ENCODE measurements around the gene FETUB.
"Not testable (repeated sequence)": the region's sequence is repeated elsewhere in the genome, so short reads cannot be mapped to it uniquely, and the experiment has no call there.

The FETUB gene

DNA sequence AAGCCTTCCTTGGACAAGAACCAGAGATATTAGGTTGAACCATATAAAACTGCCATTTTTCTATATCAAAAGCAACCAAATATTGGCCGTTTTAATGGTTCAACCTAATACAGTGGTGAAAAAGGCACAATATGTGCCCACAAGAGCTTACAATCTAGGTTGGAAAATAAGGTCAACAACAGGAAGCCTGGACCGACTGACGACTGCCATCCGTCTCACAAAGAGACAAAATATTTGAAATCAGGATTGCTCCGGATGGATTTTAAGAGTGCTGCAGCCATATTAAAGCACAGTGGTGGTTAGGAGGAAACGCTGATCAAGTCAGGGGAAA is 26.0 kb upstream of the FETUB start:
- DNase-seq = no peak

DNA sequence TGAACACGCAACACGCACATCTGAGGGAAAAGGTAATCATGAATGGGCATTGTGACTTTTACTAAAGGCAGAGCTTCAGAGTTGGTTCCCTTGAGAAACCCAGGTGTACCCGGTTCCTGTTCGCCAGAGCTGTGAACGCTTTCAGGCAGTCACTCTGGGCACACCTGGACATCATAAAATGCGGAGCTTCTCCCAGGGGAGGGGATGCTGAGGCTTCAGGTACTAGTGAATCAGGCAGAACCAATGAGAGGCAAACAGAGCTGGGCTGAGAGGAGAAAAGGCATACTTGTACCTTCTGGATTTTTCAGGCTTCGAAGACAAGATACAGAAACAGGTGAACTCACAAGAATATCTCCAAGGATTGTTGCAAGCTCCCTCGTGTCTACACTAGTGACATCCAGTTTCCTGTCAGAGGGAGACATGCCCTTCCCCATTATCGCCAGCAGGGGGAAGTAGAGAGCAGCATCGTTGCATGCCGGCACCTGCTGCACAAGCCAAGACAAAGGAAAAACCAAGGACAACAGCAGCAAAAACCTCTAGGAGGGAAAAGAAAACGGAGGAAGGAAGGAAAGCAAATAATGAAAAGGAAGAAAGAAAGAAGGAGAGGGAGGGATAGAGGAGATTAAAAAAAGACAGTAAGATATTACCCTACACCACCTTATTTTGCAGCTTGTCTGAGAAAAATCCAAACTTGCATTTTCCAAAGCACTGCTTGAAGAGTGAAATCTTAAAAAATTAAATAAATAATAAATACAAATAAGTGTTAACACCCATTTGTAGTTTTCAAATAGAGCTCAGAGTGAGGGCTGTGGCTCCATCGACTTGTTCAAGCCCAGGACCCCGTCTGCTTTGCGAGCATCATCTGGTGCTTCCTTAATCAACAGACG is 25.4 kb upstream of the FETUB start:
- peak; percentile 79 to 80 for DNase-seq

DNA sequence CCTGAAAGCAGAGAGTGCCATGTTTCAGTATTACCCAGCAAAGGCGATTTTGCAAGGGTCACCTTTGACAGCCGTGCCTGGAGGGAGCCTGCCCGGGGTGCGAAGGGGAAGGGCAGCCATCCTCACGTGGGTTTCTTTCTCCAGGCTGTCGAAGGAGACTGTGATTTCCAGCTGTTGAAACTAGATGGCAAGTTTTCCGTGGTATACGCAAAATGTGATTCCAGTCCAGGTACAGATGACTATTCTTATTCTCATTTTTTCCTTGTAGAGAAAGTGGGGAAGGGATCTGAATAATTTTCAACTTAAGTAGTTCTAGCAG is 23.9 kb upstream of the FETUB start:
- no peak for DNase-seq

DNA sequence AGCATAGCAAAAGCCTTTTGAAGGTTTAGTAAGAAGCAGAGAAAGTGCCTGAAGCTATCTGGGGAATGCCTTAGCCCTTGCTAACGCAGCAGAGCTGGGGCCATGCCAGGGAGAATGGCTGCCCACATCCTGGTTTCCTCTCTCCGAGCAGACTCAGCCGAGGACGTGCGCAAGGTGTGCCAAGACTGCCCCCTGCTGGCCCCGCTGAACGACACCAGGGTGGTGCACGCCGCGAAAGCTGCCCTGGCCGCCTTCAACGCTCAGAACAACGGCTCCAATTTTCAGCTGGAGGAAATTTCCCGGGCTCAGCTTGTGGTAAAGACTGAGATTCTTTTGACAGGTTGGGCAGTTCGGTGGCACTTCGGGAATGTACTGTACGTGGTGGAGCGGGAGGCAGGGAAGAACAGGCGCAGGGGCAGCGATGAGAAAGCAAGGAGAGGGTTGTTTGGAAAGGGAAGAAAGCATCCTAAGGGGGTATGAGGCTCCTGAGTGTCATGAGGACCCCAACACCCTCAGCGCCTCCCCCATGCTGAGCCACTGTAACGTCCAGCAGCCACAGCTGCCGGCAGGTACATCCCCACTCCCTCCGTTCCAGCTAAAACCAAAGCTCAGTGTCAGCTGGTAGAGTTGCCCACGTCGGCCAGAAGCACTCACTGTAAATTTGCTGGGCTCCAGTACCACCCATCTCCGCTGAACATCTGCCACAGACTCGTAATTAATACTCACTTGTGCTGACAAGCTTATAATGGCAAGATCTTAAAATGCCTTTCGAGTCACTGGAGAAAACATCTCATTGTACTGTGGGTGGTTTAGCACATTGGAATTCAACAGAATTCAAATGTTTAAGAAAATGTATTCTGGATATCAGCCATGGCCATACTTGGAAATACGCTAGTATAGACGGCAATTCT is 22.9 kb upstream of the FETUB start:
- peak; percentile 88 to 89 for DNase-seq

DNA sequence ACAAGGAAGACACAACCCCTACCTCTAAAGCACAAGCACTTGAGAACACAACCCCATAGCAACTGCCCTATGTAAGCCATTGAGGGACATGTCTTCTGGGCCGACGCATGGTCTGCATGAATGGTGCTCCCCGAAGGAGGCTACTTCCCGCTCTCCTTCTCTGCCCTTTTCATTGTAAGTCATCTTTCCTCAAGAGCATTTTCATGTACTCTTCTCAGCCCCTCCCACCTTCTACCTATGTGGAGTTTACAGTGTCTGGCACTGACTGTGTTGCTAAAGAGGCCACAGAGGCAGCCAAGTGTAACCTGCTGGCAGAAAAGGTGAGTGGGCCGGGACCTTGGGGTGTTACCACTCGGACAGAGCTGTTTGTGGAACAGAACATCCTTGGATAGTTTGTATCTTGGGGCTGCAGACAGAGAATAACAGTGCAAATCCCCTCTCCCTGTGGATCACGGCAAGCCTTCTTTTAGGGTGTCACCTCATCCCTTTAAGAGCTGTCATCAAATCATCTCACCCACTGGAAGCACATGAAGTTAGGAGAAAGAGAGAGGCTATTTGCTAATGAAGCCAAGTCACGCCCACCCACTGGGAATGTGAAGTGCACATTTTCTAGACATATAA is 21.8 kb upstream of the FETUB start:
- DNase-seq = no peak

DNA sequence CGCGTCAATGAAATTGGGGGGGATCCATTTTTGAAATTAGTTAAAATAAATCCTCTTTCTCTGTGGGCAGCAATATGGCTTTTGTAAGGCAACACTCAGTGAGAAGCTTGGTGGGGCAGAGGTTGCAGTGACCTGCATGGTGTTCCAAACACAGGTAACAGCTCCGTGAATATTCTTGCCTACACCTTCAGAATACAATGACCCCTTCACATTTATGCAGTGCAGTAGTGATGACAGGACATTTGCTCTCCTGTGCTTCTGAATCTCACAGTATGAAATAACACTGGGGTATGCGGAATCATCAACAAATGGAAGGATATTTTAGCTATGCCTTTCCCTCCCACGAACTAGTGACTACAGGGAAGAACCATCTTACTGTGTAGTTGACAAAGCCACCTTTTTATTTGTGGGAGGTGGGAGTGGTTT is 20.4 kb upstream of the FETUB start:
- DNase-seq = no peak

DNA sequence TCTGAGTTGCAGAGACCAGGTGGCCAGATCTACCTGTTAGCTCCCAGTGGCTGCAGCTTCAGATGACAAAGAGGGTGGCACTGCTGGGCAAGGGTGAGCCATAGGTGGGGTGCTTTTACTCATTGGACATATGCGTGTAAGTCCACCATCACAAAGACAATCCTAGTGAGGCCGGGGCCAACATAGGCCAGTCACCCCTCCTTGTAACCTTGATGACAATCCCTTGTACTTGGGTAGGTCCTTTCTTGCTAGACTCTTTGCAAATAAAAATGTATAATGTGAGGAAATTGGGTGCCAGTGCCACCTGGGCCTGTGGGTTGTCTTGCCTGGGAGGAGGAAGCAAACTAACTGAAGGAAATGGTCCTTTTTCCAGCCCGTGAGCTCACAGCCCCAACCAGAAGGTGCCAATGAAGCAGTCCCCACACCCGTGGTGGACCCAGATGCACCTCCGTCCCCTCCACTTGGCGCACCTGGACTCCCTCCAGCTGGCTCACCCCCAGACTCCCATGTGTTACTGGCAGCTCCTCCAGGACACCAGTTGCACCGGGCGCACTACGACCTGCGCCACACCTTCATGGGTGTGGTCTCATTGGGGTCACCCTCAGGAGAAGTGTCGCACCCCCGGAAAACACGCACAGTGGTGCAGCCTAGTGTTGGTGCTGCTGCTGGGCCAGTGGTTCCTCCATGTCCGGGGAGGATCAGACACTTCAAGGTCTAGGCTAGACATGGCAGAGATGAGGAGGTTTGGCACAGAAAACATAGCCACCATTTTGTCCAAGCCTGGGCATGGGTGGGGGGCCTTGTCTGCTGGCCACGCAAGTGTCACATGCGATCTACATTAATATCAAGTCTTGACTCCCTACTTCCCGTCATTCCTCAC is 19.7 kb upstream of the FETUB start:
- DNase-seq = no peak

DNA sequence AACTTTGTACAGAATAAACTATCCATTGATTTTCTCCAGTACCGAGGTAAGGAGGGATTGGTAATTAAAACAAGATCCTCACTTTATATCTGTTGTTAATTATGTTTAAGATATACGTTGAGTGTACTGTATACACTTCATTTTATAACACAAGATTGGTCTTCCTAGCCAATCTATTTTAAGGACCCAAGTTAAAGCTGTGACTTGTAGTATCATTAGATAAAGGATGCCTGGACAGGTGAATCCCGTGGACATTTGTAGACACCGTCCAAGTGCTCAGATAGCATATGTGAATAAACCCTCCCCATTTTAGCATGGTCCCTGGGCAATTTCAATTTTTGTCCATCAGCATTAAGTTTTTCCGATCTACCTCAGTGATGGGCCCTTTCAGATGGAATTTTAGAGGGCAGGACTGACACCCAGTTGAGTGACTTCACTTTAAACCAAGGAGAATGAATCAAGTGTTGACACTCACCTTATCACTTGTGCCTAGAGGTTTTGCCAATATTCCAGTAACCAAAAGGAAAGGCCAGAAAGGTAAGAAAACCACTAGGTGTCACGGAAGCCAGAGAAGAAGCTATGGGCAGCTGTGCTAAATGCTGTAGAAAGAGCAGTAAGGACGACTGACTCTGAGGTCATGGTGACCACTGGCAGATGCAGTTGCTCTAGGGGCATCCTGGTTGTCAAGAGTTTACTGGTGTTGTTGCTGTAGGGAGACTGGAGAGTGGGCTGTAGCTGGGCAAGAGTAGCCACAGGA is 18.1 kb upstream of the FETUB start:
- no peak for DNase-seq

DNA sequence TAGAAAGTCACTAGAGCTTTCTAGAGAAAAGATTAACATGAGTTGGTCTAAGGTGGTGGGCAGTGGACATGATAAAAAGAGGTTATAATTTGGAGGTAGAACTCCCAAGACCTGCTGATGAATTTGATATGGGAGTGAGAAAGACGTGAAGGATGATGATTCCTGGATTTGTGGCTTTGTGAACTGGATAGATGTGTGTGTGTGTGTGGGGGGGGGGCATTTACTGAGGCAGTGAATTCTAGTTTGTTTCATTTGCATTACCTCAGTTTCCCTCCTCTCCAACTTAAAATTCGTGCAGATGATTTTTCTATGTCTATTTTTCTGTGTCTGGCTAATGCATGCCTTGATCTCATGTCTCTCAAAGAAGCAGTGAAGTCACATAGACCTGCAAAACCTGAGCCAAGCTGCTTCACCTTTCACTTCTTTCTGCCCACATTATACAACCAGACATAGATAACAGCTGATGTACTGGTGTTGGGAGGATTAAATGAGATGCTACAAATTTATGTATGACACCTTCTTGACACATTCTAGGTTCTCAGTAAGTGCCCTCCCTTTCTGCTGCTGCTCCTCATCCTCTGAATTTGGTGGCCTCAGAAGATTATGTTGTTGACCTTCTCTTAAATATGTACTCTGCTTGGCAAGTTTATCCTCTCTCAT is 17.4 kb upstream of the FETUB start:
- DNase-seq = no peak

DNA sequence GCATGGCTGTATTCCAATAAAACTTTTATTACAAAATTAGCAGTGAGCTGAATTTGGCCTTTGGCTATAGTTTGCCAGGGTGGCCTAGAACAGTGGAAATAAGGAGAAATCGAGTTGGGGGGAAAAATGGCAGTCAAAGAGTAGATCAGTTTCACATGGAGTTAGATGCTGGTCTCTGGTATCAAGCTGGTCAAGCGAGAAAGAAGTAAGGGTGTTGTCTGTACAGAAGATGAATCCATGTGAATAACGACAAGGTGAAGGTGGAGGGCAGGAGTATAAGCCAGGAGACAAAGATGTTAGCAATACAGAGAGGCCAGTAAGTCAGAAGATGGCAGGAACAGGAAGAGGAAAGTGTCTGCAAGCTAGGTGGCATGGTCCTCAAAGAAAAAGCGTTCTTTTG is 15.6 kb upstream of the FETUB start:
- DNase-seq = no peak

DNA sequence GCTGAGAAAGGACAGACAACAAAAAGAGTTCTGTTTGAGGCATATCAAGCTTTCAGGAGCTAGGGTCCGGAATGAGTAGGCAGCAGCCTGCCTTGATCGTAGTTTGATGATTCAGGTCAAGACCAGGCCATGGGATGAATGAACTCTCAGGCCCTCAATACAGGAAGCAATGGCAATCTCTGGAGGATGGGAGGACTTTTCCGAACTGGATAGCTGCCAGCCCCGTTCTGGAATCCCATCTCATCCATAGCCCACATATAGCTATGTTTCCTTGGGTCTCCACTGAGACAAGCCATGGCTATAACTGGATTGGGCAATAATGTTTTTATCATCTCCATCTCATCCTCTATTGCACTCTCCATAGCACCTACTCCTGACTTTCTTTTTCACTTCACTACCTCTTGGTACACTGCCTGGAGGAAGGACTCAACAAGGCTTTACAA is 14.6 kb upstream of the FETUB start:
- no peak for DNase-seq

DNA sequence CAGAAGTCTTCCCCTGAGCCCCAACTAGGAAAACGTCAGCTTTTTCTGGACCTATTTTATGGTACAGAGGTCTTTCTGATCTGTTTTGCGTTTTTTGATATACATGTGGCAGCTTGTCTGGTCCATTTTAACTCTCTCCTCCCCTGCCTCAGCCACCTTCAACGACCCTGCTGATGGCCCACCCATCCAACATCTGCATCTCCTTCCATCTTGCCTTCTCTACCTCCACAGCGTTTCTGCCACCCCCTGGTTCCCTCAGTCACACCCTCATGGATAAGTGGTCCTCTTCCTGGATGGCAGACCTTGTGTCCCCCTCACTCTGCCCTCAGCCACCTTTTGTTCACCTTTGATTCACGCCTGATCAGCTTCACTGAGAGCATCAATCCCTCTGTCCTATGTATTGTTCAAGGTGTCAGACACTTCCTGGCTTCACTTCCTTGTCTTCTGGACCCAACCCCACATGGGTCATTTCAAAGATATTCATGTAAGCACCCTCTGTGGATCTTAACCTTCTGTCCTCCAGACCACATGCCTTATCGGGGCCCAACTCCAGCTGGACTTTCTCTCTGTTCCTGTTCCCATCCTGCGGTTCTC is 13.8 kb upstream of the FETUB start:
- DNase-seq = no peak

DNA sequence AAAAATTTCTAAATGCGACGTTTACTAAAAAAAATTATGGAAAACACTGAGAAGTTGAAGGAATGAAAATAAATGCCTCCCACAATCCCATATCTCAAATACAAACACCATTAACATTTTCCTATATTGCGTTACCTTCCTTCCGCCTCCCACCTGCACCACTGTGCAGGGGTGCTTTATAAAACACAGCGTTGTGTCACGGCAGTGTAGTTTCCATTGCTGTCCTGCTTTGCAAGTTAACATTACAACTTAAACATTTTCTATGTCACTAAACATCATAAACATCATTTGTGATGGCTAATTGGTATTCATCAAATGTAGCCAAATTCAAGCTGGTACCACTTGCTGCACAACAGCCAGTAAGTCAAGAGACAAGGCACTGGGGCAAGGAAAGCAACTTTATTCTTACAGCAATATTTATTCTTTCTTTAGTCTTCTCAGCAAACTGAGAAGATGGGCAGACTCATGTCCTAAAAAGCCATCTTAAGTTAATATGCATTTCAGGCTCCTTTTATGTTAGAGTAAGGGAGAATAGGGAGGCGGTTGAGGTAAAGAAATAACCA is 12.3 kb upstream of the FETUB start:
- no peak for DNase-seq

DNA sequence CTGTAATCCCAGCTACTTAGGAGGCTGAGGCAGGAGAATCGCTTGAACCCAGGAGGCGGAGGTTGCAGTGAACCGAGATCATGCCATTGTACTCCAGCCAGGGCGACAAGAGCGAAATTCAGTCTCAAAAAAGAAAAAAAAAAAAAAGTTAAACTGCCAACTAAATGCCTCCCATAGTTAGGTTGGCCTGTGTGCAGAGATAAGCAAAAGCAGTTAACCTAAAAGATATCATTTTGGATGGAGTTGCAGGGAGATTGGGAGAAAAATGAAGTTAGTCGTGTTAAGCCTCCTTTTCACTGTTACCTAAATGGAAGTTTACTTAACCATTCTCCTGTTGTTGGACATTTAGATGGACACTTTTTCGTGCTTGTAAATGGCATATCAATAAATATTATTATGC is 11.4 kb upstream of the FETUB start:
- no peak for DNase-seq

DNA sequence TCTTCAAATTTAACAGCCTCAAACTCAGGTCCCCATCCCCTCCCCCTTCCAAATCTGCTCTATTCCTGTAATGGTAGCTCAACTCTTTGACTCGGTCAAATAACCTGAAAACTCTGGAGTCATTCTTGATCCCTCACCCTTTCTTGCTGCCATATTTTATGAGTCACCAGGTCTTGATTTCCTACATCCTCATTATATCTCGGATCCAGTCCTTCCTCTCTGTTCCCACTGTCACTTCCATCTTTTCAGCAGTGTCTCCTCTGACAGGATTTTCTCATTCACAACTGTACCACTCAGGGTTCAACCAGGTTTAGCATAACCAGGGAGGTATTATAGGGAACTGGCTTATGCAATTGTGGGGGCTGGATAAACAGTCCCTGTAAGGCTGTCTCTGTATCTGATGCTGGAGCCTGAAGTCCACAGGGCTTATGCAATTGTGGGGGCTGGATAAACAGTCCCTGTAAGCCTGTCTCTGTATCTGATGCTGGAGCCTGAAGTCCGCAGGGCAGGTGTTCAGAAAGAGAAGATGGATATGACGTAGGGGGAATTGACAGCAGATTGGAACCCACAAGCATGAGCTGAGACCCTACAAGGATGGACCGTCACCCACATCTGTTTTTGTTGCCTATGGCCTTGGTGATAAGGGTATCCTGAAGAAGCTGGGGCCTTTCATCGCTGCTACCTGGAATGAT is 9.1 kb upstream of the FETUB start:
- DNase-seq = no peak

DNA sequence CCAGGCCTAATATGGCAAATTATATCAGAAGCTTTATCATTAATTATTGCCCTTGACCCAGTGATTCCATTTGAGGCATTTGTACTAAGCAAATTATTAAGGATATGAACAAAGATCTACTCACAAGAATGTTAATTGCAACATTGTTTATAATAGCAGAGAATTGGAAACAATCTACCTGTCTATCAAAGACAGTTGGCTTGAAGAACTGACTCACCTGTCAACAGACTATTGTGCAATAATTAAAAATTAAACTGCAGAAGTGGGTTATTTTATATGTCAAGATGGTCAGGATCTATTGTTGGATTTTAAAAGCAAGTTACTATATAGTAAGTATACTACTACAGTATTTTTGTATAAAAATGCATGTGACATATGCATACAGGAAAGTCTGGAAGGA is 6.7 kb upstream of the FETUB start:
- DNase-seq = no peak

DNA sequence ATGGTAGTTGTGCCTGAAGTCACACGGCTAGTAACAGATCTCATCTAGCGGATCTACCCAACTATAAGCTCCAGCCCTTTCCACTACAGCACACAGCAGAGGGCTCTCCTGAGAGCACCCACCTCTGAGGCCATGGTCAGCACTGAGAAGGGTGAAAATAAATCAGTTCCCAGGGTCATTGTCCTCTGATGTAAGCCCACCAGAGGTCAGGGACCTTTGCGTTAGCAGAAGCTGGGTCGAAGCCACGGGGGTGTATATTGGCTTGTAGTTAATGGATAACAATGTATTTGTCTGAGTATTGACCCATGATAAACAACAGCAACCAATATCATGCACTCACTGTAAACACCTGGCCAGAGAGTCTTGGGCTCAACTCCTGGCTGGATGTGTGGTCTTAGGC is 6.0 kb upstream of the FETUB start:
- DNase-seq = not testable (repeated sequence)

DNA sequence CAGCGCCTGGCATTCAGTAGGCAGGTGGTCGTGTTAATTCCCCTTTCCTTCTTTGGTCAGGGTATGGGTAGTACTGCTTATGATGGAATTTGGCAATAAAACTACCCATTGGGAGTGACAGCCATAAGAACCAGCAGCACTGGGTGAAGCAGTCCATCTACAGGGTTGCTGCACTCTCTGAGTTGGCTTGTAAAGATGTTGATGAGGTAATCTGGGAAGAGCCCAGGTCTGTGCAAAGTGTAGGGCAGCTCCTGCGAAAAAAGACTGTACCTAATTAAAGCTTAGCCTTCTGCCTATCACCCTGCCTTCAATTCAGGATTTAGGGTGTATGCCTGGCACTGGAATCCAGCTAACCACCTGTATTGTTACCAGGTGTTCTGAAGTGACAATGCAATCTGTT is 4.7 kb upstream of the FETUB start:
- no peak for DNase-seq

DNA sequence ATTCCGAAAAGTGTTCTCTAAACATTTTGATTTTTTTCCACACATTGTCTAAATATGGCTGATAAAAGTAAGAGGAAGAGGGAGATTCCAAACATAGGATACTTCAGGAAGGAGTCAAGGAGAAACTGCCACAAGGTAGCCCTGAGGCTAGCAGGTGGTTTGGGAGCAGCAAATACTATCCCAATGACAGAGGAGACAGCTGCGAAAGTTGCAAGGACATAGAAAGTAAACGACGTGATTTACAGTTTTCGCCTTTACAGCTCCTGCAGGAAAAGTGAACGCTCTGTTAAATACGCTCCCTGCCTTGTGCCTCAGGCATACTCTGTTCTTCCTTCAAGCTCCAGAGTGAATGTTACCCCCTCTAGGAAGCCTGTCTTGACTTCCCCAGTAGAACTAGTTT is 3.7 kb upstream of the FETUB start:
- no peak for DNase-seq

DNA sequence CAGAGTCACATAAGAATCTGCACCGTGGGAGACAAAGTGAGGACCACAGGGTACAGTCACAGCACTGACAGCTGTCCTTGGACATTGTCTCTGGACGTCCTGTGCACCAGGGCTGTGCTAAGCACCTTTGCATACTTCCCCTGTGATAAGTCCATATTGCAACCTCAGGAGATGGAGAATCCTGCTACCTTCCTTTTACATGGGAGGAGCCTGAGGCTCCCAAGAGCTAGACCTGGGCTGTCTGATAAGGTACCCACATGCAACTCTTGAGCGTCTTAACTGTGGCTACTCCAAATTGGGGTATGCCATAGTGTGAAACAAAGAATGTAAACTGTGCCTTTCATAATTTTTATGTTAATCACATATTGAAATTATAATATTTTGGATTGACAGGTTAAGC is 2.5 kb upstream of the FETUB start:
- DNase-seq = no peak
